GM12878 (cell line): ENCODE measurements around the gene TARS3. TPM values are rescaled to one million over a fixed set of nuclear protein-coding genes. Genes with fewer than 3 reads are reported as not detected.

Experiments
- ATAC-seq: fragments of 200-7000 bp; cut with Tn5 transposase; 3 replicates; pipeline ENCODE4 v1.9.1; 2020; ENCODE audit warnings: mild to moderate bottlenecking, moderate library complexity
- BruUV-seq: library from RNA; stranded (reverse); fragments of 400-500 nt; replicated peaks from 2 replicates; lab custom pipeline; 2021; lab: Mats Ljungman, UMichigan
- CTCF ChIA-PET: fragments of 300-600 bp; sonication (Branson Sonifier 250); formaldehyde crosslinking; extraction: SDS; loops from one replicate; lab custom pipeline; 2021; ENCODE audit warnings: inconsistent platforms; lab: Yijun Ruan, JAX
- POLR2A ChIA-PET: fragments of 350-600 bp; formaldehyde crosslinking; extraction: SDS; loops from one replicate; lab custom pipeline; 2021; ENCODE audit warnings: inconsistent platforms; lab: Charles Lee
- RAD21 ChIA-PET: fragments of 300-600 bp; sonication (Branson Sonifier 250); formaldehyde crosslinking; loops from one replicate; lab custom pipeline; 2023; ENCODE audit warnings: antibody characterized with exemption; ENCODE audit not compliant: unreplicated experiment; lab: Charles Lee
- SMC1A ChIA-PET: fragments of 300-600 bp; sonication (Branson Sonifier 250); formaldehyde crosslinking; loops from one replicate; lab custom pipeline; 2023; ENCODE audit not compliant: unreplicated experiment, uncharacterized antibody; lab: Charles Lee
- DNase-seq: peaks from one replicate; pipeline ENCODE4 v3.0.0-alpha.2; 2011; ENCODE audit warnings: low read depth, low spot score
- FAIRE-seq: peaks from 3 replicates; lab custom pipeline; 2011; peaks lifted over from hg19 to GRCh38; lab: Jason Lieb, UNC
- H2AFZ ChIP-seq: 2 replicates; pipeline ENCODE4 v1.6.0; 2011; ENCODE audit warnings: low read depth, low read length, control low read depth; ENCODE audit not compliant: control insufficient read depth
- H3K27ac ChIP-seq: 2 replicates; pipeline ENCODE4 v1.5.1; 2011; ENCODE audit warnings: control low read depth; ENCODE audit not compliant: control insufficient read depth, insufficient read depth
- H3K27me3 ChIP-seq, 2 experiments: replicated peaks in 1 of 2; 2 replicates each; pipeline versions ENCODE4 v1.6.0 to v1.6.1; 2011; ENCODE audit warnings: low read length in 1 of 2; ENCODE audit not compliant: control insufficient read depth in 2 of 2, insufficient read depth in 2 of 2
- H3K36me3 ChIP-seq, 2 experiments: 2 replicates each; pipeline ENCODE4 v1.5.1; 2011; ENCODE audit warnings: low read length in 1 of 2; ENCODE audit not compliant: control insufficient read depth in 2 of 2, insufficient read depth in 2 of 2
- H3K4me1 ChIP-seq: 2 replicates; pipeline ENCODE4 v1.6.1; 2011; ENCODE audit warnings: mild to moderate bottlenecking, low read length, moderate library complexity, mixed read lengths; ENCODE audit not compliant: control insufficient read depth, insufficient read depth
- H3K4me2 ChIP-seq: 2 replicates; pipeline ENCODE4 v1.6.0; 2011; ENCODE audit warnings: control low read depth; ENCODE audit not compliant: control insufficient read depth, insufficient read depth
- H3K4me3 ChIP-seq: fragments of 200-600 bp; sonication (generic); 2 replicates; pipeline ENCODE4 v1.5.1; 2016
- H3K79me2 ChIP-seq: 2 replicates; pipeline ENCODE4 v1.6.0; 2011; ENCODE audit warnings: low read length; ENCODE audit not compliant: control insufficient read depth, insufficient read depth
- H3K9ac ChIP-seq: 2 replicates; pipeline ENCODE4 v1.8.0; 2011; ENCODE audit warnings: low read length, control low read depth, mixed read lengths; ENCODE audit not compliant: control insufficient read depth, insufficient read depth
- H3K9me3 ChIP-seq: replicated peaks from 3 replicates; pipeline ENCODE4 v1.5.1; 2011; ENCODE audit warnings: mild to moderate bottlenecking, low read length; ENCODE audit not compliant: control insufficient read depth, insufficient read depth
- H4K20me1 ChIP-seq: 2 replicates; pipeline ENCODE4 v1.6.0; 2011; ENCODE audit not compliant: control insufficient read depth, insufficient read depth
- BACH1 ChIP-seq: fragments of 450-650 bp; IDR thresholded peaks from 2 replicates; pipeline ENCODE4 v1.6.1; 2017; ENCODE audit warnings: mild to moderate bottlenecking, borderline replicate concordance
- BRCA1 ChIP-seq: IDR thresholded peaks from 2 replicates; pipeline ENCODE4 v1.6.1; 2011; ENCODE audit warnings: low read depth, low read length, improper control_type of control experiment
- ESRRA ChIP-seq: IDR thresholded peaks from 2 replicates; pipeline ENCODE4 v1.6.1; 2012; ENCODE audit warnings: mild to moderate bottlenecking, low read length, improper control_type of control experiment
- GABPA ChIP-seq: IDR thresholded peaks from 2 replicates; pipeline ENCODE4 v1.6.1; 2014; ENCODE audit warnings: antibody characterized with exemption, low read depth, mild to moderate bottlenecking, inconsistent platforms
- HCFC1 ChIP-seq: fragments of 150-350 bp; IDR thresholded peaks from 2 replicates; pipeline ENCODE4 v1.6.1; 2014; ENCODE audit warnings: low read length
- HDAC6 ChIP-seq: fragments of 200-600 bp; sonication (generic); IDR thresholded peaks from one replicate; pipeline ENCODE4 v1.8.0; 2017; ENCODE audit warnings: antibody characterized with exemption; ENCODE audit not compliant: unreplicated experiment
- MXI1 ChIP-seq: fragments of 150-350 bp; IDR thresholded peaks from 2 replicates; pipeline ENCODE4 v1.6.1; 2011; ENCODE audit warnings: low read depth, mild to moderate bottlenecking, inconsistent platforms, low read length, improper control_type of control experiment
- PAX5 ChIP-seq: IDR thresholded peaks from 2 replicates; pipeline ENCODE4 v1.6.1; 2011; ENCODE audit warnings: low read depth, low read length, borderline replicate concordance
- RAD21 ChIP-seq: IDR thresholded peaks from 2 replicates; pipeline ENCODE4 v1.6.1; 2011; ENCODE audit warnings: mild to moderate bottlenecking, low read depth, low read length, moderate library complexity; ENCODE audit not compliant: insufficient read depth
- RAD51 ChIP-seq: fragments of 450-650 bp; IDR thresholded peaks from 2 replicates; pipeline ENCODE4 v1.6.1; 2016; ENCODE audit warnings: moderate library complexity, mild to moderate bottlenecking, inconsistent platforms
- SMARCA5 ChIP-seq: fragments of 450-650 bp; IDR thresholded peaks from 2 replicates; pipeline ENCODE4 v1.6.1; 2017; ENCODE audit warnings: mild to moderate bottlenecking
- TAF1 ChIP-seq: IDR thresholded peaks from 2 replicates; pipeline ENCODE4 v1.6.1; 2011; ENCODE audit warnings: mild to moderate bottlenecking, low read depth, low read length, borderline replicate concordance
- YBX1 ChIP-seq: fragments of 450-650 bp; IDR thresholded peaks from 2 replicates; pipeline ENCODE4 v1.6.1; 2016; ENCODE audit warnings: antibody characterized with exemption
- YY1 ChIP-seq: IDR thresholded peaks from 2 replicates; pipeline ENCODE4 v1.6.1; 2011; ENCODE audit warnings: low read depth, mild to moderate bottlenecking, low read length
- WGBS: methylation state at CpG from one replicate; pipeline ENCODE4 v1.1.6; 2016; ENCODE audit warnings: low lambda C conversion rate; ENCODE audit not compliant: insufficient replicate concordance, insufficient coverage; ENCODE audit errors: missing lambda C conversion rate; 5-methylcytosine and 5-hydroxymethylcytosine counted together
- in situ Hi-C: fragments of 300-500 bp; cut with MboI; formaldehyde crosslinking; loops from 9 replicates; pipeline ENCODE4 v1.14.3; 2018; ENCODE audit warnings: mixed read lengths
- intact Hi-C: fragments of 100-400 bp; cut with micrococcal nuclease; formaldehyde crosslinking; loops from one replicate; pipeline ENCODE4 v1.14.2; 2022; ENCODE audit not compliant: unreplicated experiment
- polyA plus RNA-seq, 11 experiments: library from polyadenylated mRNA; depleted of rRNA in 4 of 11; unstranded in 6 of 11; stranded (reverse) in 5 of 11; fragments of >200 nt; fragmentation: Nextera tagmentation in 4 of 11; fragmentation: Illumina TruSeq in 1 of 11; extraction: Ambion mirVana in 4 of 11; extraction: Trizol in 1 of 11; gene quantifications; 1 replicate in 1 of 11; 2 replicates in 10 of 11; pipeline versions ENCODE4 v1.2.1 to v1.2.3, GENCODE V29; 2011 to 2016; ENCODE audit warnings: inconsistent platforms in 2 of 11, missing spikeins in 2 of 11, low read depth in 1 of 11
- total RNA-seq, 4 experiments: library from RNA; depleted of rRNA in 3 of 4; stranded (reverse); fragments of >200 nt in 3 of 4; fragmentation: Illumina TruSeq in 1 of 4; extraction: Trizol in 1 of 4; gene quantifications; 2 replicates each; pipeline versions ENCODE4 v1.2.1 to v1.2.3, GENCODE V29; 2013 to 2021
- TF ChIP-seq, protein P1 (sequence below), 3 experiments: IDR thresholded peaks in 2 of 3; conservative IDR thresholded peaks in 1 of 3; 2 replicates each; pipeline ENCODE4 v1.5.1; 2011; ENCODE audit warnings: low read depth in 3 of 3, low read length in 3 of 3, mild to moderate bottlenecking in 3 of 3, control low read depth in 2 of 3, moderate library complexity in 2 of 3, inconsistent platforms in 1 of 3, mixed read lengths in 1 of 3; ENCODE audit not compliant: control insufficient read depth in 2 of 3, insufficient read depth in 1 of 3; ENCODE audit errors: extremely low read depth in 1 of 3

Gene TARS3
- total and polyA plus RNA-seq, 10 of the 15 experiments (the other 5 are each of a cell fraction or from before 2014, with no cell fraction given), result 1.4 to 7.8 (median 5.3) TPM

- TF ChIP-seq BRCA1, result peak; percentile 29; the same call in 1 of the 2 replicates
- peak; percentile 30; the same call in 1 of the 2 replicates for TF ChIP-seq HCFC1
- TF ChIP-seq BACH1, result peak; percentile 85
- TF ChIP-seq HDAC6, result peak; percentile 84
- TF ChIP-seq YY1, result peak; percentile 91
- peak; percentile 88 for TF ChIP-seq SMARCA5
- TF ChIP-seq YBX1, result no peak
- no peak for TF ChIP-seq GABPA
- TF ChIP-seq TAF1, result peak; percentile 79; the same call in 1 of the 2 replicates
- TF ChIP-seq, all 136 proteins: peak for 40
These were observed at the start of gene TARS3 (continued) for GRCh38 chr15:101723874-101724674.

GRCh38 chr15:101773496-101774100 lies 49.3 kb upstream of the TARS3 start:
- Histone ChIP-seq H3K4me2 (no peak overlapping the region), H3K9me3 (no peaks in the 10 kb centered on the region), H3K27me3 (peaks cover 0 to 2% of the 10 kb centered on the region in 2 experiments; a peak in 1 of 4 replicates), H3K4me1 (no peaks in the 10 kb centered on the region), H3K9ac (no peak overlapping the region), H2AFZ (no peak overlapping the region), H3K27ac (no peak overlapping the region), H3K4me3 (no peak overlapping the region), H3K79me2 (no peaks in the 10 kb centered on the region), H4K20me1 (no peaks in the 10 kb centered on the region), H3K36me3 (no peaks in the 10 kb centered on the region)
- in situ Hi-C loops, result no loop called here
- intact Hi-C loops, result no loop called here
- RAD21 ChIA-PET, result no interaction called here
- SMC1A ChIA-PET, result interaction anchor here (0.7 kb wide), 1 partner anchor 879 kb away, joined by 3 read pairs; no protein-coding TSS in a partner anchor
- WGBS, result 51% methylated on average over 7 of the region's 7 CpGs
- POLR2A ChIA-PET, result no interaction called here
- FAIRE-seq, result no peak
- no peak for TF ChIP-seq MXI1
- no peak for TF ChIP-seq ESRRA
- peak; percentile 50 for TF ChIP-seq RAD21
- TF ChIP-seq, protein P1, sequence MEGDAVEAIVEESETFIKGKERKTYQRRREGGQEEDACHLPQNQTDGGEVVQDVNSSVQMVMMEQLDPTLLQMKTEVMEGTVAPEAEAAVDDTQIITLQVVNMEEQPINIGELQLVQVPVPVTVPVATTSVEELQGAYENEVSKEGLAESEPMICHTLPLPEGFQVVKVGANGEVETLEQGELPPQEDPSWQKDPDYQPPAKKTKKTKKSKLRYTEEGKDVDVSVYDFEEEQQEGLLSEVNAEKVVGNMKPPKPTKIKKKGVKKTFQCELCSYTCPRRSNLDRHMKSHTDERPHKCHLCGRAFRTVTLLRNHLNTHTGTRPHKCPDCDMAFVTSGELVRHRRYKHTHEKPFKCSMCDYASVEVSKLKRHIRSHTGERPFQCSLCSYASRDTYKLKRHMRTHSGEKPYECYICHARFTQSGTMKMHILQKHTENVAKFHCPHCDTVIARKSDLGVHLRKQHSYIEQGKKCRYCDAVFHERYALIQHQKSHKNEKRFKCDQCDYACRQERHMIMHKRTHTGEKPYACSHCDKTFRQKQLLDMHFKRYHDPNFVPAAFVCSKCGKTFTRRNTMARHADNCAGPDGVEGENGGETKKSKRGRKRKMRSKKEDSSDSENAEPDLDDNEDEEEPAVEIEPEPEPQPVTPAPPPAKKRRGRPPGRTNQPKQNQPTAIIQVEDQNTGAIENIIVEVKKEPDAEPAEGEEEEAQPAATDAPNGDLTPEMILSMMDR (IDR thresholded peaks at IDR 0.05 in 2 of 3, conservative IDR thresholded peaks at IDR 0.05 in 1 of 3; ENCODE audit: control insufficient read depth in 2 of 3, extremely low read depth in 1 of 3, insufficient read depth in 1 of 3, low read depth in 3 of 3, low read length in 3 of 3), result peak; percentile 41 to 55 (median 45); a peak in 5 of 6 replicates
- TF ChIP-seq RAD51, result no peak
- no peak for TF ChIP-seq PAX5
- no TSS peak for BruUV-seq
- DNase-seq, result no peak
- CTCF ChIA-PET, result interaction anchor here (1.2 kb wide), 1 partner anchor 25 kb away, joined by 3 read pairs; no protein-coding TSS in a partner anchor
- ATAC-seq, result no peak
